H9 (cell line): ENCODE measurements around the gene TBP. TPM values are rescaled to one million over a fixed set of nuclear protein-coding genes. Genes with fewer than 3 reads are reported as not detected.

ENCODE experiments used
- DNase-seq: peaks from one replicate; pipeline ENCODE4 v3.0.0-alpha.2; 2017
- H2AFZ ChIP-seq: one replicate; pipeline ENCODE4 v1.6.1; 2013; ENCODE audit warnings: mild to moderate bottlenecking, low read length, control low read depth, moderate library complexity
- H2AK5ac ChIP-seq: 2 replicates; pipeline ENCODE4 v1.6.1; 2013; ENCODE audit warnings: low read length, control low read depth, mixed read lengths; ENCODE audit not compliant: insufficient read length
- H2BK120ac ChIP-seq: one replicate; pipeline ENCODE4 v1.6.1; 2013; ENCODE audit warnings: low read depth, mild to moderate bottlenecking, low read length, control low read depth, inconsistent platforms; ENCODE audit not compliant: poor library complexity, severe bottlenecking
- H2BK12ac ChIP-seq: 2 replicates; pipeline ENCODE4 v1.6.1; 2013; ENCODE audit warnings: low read length, control low read depth, mixed read lengths, low read depth; ENCODE audit not compliant: insufficient read length
- H2BK15ac ChIP-seq: 2 replicates; pipeline ENCODE4 v1.6.1; 2013; ENCODE audit warnings: low read depth, low read length, control low read depth
- H2BK20ac ChIP-seq: one replicate; pipeline ENCODE4 v1.6.1; 2013; ENCODE audit warnings: low read depth, mild to moderate bottlenecking, low read length, control low read depth, inconsistent platforms; ENCODE audit not compliant: poor library complexity, severe bottlenecking
- H2BK5ac ChIP-seq: 2 replicates; pipeline ENCODE4 v1.6.1; 2013; ENCODE audit warnings: low read length, control low read depth, mixed read lengths; ENCODE audit not compliant: insufficient read length
- H3K14ac ChIP-seq: 2 replicates; pipeline ENCODE4 v1.6.1; 2013; ENCODE audit warnings: low read length, control low read depth; ENCODE audit not compliant: insufficient read depth
- H3K18ac ChIP-seq: 2 replicates; pipeline ENCODE4 v1.6.1; 2013; ENCODE audit warnings: low read depth, mild to moderate bottlenecking, mixed read lengths, low read length, control low read depth; ENCODE audit not compliant: insufficient read length
- H3K23ac ChIP-seq: 2 replicates; pipeline ENCODE4 v1.6.1; 2013; ENCODE audit warnings: low read length, control low read depth, mixed read lengths, low read depth; ENCODE audit not compliant: insufficient read length
- H3K23me2 ChIP-seq: 2 replicates; pipeline ENCODE4 v1.6.1; 2013; ENCODE audit warnings: low read depth, mild to moderate bottlenecking, mixed read lengths, low read length, control low read depth; ENCODE audit not compliant: insufficient read length, poor library complexity, severe bottlenecking
- H3K27ac ChIP-seq: 2 replicates; pipeline ENCODE4 v1.5.1; 2013; ENCODE audit warnings: low read length, control low read depth, mixed read lengths, low read depth; ENCODE audit not compliant: insufficient read length
- H3K27me3 ChIP-seq: 2 replicates; pipeline ENCODE4 v1.6.1; 2013; ENCODE audit warnings: low read length, control low read depth, inconsistent platforms; ENCODE audit not compliant: insufficient read depth
- H3K4ac ChIP-seq: 2 replicates; pipeline ENCODE4 v1.6.1; 2013; ENCODE audit warnings: low read depth, mild to moderate bottlenecking, control low read depth, inconsistent platforms, low read length, moderate library complexity
- H3K4me1 ChIP-seq: 2 replicates; pipeline ENCODE4 v1.6.1; 2013; ENCODE audit warnings: low read length, control low read depth, inconsistent platforms; ENCODE audit not compliant: insufficient read depth
- H3K4me2 ChIP-seq: 2 replicates; pipeline ENCODE4 v1.6.1; 2013; ENCODE audit warnings: low read length, control low read depth, mixed read lengths; ENCODE audit not compliant: insufficient read length, insufficient read depth
- H3K56ac ChIP-seq: 2 replicates; pipeline ENCODE4 v1.6.1; 2013; ENCODE audit warnings: low read depth, mild to moderate bottlenecking, mixed read lengths, low read length, control low read depth; ENCODE audit not compliant: insufficient read length
- H3K79me1 ChIP-seq: 2 replicates; pipeline ENCODE4 v1.6.1; 2013; ENCODE audit warnings: low read depth, mild to moderate bottlenecking, moderate library complexity, low read length, control low read depth, inconsistent platforms; ENCODE audit not compliant: insufficient read depth, poor library complexity, severe bottlenecking
- H3K79me2 ChIP-seq: 2 replicates; pipeline ENCODE4 v1.6.1; 2013; ENCODE audit warnings: low read length, control low read depth, inconsistent platforms; ENCODE audit not compliant: insufficient read depth
- H3K9ac ChIP-seq: 2 replicates; pipeline ENCODE4 v1.6.1; 2013; ENCODE audit warnings: low read length, control low read depth, mixed read lengths; ENCODE audit not compliant: insufficient read length; ENCODE audit errors: extremely low read depth
- H3K9me3 ChIP-seq: one replicate; pipeline ENCODE4 v1.6.1; 2013; ENCODE audit warnings: low read depth, low read length, inconsistent platforms; ENCODE audit not compliant: control insufficient read depth
- H3T11ph ChIP-seq: one replicate; pipeline ENCODE4 v1.6.1; 2013; ENCODE audit warnings: mild to moderate bottlenecking, low read length, control low read depth, inconsistent platforms
- H4K20me1 ChIP-seq: one replicate; pipeline ENCODE4 v1.6.1; 2013; ENCODE audit not compliant: control insufficient read depth, insufficient read length, insufficient read depth
- H4K5ac ChIP-seq: 2 replicates; pipeline ENCODE4 v1.6.1; 2013; ENCODE audit warnings: low read depth, mild to moderate bottlenecking, mixed read lengths, low read length, control low read depth; ENCODE audit not compliant: insufficient read length
- H4K8ac ChIP-seq: replicated peaks from 2 replicates; pipeline ENCODE4 v1.6.1; 2013; ENCODE audit warnings: low read length, control low read depth, mixed read lengths, low read depth; ENCODE audit not compliant: insufficient read length
- H4K91ac ChIP-seq: 2 replicates; pipeline ENCODE4 v1.6.1; 2013; ENCODE audit warnings: low read depth, mild to moderate bottlenecking, moderate library complexity, mixed read lengths, low read length, control low read depth; ENCODE audit not compliant: insufficient read length
- H3K27ac Mint-ChIP-seq, 3 experiments: 2 replicates in 2 of 3; 3 replicates in 1 of 3; pipeline ENCODE4 v1.8.0; 2020 to 2021; ENCODE audit warnings: mixed read lengths in 3 of 3, mild to moderate bottlenecking in 1 of 3, moderate library complexity in 1 of 3
- H3K27me3 Mint-ChIP-seq: 2 replicates; pipeline ENCODE4 v1.8.0; 2021; ENCODE audit warnings: low read depth, mild to moderate bottlenecking, moderate library complexity, mixed read lengths
- H3K36me3 Mint-ChIP-seq, 3 experiments: 2 replicates in 2 of 3; 3 replicates in 1 of 3; pipeline ENCODE4 v1.8.0; 2020 to 2021; ENCODE audit warnings: low read depth in 3 of 3, mixed read lengths in 3 of 3; ENCODE audit not compliant: insufficient read depth in 1 of 3
- H3K4me1 Mint-ChIP-seq, 2 experiments: 2 replicates each; pipeline ENCODE4 v1.8.0; 2020; ENCODE audit warnings: mixed read lengths in 2 of 2
- H3K4me3 Mint-ChIP-seq, 2 experiments: 2 replicates in 1 of 2; 3 replicates in 1 of 2; pipeline ENCODE4 v1.8.0; 2020 to 2021; ENCODE audit warnings: mild to moderate bottlenecking in 2 of 2, mixed read lengths in 2 of 2, moderate library complexity in 1 of 2
- H3K9me3 Mint-ChIP-seq, 2 experiments: 2 replicates in 1 of 2; 3 replicates in 1 of 2; pipeline ENCODE4 v1.8.0; 2020; ENCODE audit warnings: mild to moderate bottlenecking in 2 of 2, mixed read lengths in 2 of 2, moderate library complexity in 1 of 2
- CTCF ChIP-seq: fragments of 200-600 bp; sonication (generic); conservative IDR thresholded peaks from 3 replicates; pipeline ENCODE4 v1.8.0; 2021; ENCODE audit warnings: antibody characterized with exemption, mild to moderate bottlenecking
- WGBS: extraction: QIAGEN DNeasy Blood & Tissue Kit; methylation state at CpG from one replicate; pipeline ENCODE4 v1.1.7; 2013; ENCODE audit warnings: missing lambda C conversion rate, low lambda C conversion rate, mixed read lengths; ENCODE audit not compliant: insufficient read length; ENCODE audit errors: extremely low coverage; 5-methylcytosine and 5-hydroxymethylcytosine counted together
- total RNA-seq: library from RNA; stranded (reverse); gene quantifications from 2 replicates; pipeline ENCODE4 v1.2.1, GENCODE V29; 2021

The TBP gene
- total RNA-seq, 1 experiment from 2014 or later: 22.6 TPM

- H2BK5ac ChIP-seq: no peak overlapping the region
- H3K23me2 ChIP-seq: no peaks in the 10 kb centered on the region
- no peak overlapping the region for H2BK15ac ChIP-seq
- Mint-ChIP-seq H3K4me1 (no peaks in the 10 kb centered on the region), H3K27ac (no peak overlapping the region), H3K9me3 (no peaks in the 10 kb centered on the region), H3K36me3 (peaks cover 42 to 89% (median 87%) of the 10 kb centered on the region in 3 experiments; a peak in 6 of 7 replicates), H3K4me3 (no peak overlapping the region), H3K27me3 (no peaks in the 10 kb centered on the region)
- no peak for DNase-seq
- no peak overlapping the region for H3K23ac ChIP-seq
- H2BK20ac ChIP-seq: no peak overlapping the region
- no peak overlapping the region for H4K8ac ChIP-seq
- no peak overlapping the region for H3K56ac ChIP-seq
- 0 out of 2 replicates have a peak, but pooled peaks cover 3% of the 10 kb centered on the region for H3K79me2 ChIP-seq
- H3K4me1 ChIP-seq: no peaks in the 10 kb centered on the region
- H3K9me3 ChIP-seq: no peaks in the 10 kb centered on the region
- no peaks in the 10 kb centered on the region for H3K27me3 ChIP-seq
- H4K20me1 ChIP-seq: no peaks in the 10 kb centered on the region
- no peak overlapping the region for H4K5ac ChIP-seq
- no peak overlapping the region for H2AFZ ChIP-seq
- no peak overlapping the region for H3T11ph ChIP-seq
- H3K14ac ChIP-seq: no peak overlapping the region
- peaks cover 12% of the 10 kb centered on the region for H3K79me1 ChIP-seq
- H2BK120ac ChIP-seq: no peak overlapping the region
- H2AK5ac ChIP-seq: no peak overlapping the region
- no CpG with 5 or more reads among the region's 10 CpGs for WGBS
- no peak overlapping the region for H3K4me2 ChIP-seq
- no peak overlapping the region for H3K27ac ChIP-seq
- H2BK12ac ChIP-seq: no peak overlapping the region
- H3K9ac ChIP-seq: no peak overlapping the region
- TF ChIP-seq CTCF: no peak
- H3K18ac ChIP-seq: no peak overlapping the region
- H4K91ac ChIP-seq: no peak overlapping the region
- H3K4ac ChIP-seq: no peak overlapping the region
These were observed 12.0 kb upstream of the TBP start for GRCh38 chr6:170542031-170542719.
